ENCODE measurements around the gene CCL22. TPM values are rescaled to one million over a fixed set of nuclear protein-coding genes. Genes with fewer than 3 reads are reported as not detected.

Gene CCL22
- total RNA-seq, 1 experiment from 2014 or later = not detected

DNA sequence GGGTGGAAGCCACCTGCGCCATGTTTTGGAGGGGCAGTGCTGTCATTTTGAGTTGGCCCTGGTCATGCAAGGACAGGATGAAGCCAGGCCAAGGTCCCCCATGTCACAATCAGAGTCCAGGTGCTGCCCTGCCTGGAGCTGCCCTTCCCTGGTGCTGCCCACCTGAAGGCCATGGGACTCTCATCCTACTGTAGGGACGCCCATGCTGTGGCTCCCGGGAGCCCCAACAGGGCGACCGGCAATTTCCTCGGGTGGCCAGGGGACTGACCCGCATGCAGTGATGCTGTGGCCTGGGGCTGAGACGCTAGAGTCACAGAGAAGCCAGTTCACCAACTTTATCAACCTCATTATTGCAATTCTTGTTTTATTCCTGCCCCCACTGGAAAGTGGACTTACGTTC lies 54.0 kb downstream of the CCL22 start:
- Histone ChIP-seq H2AFZ (ENCODE audit: low read length) (no peak overlapping the region), H4K20me1 (ENCODE audit: control insufficient read depth, insufficient read depth, insufficient read length) (no peaks in the 10 kb centered on the region), H3K27ac (ENCODE audit: insufficient read length, low read depth, low read length) (no peak overlapping the region), H3T11ph (ENCODE audit: low read length) (no peak overlapping the region), H3K18ac (ENCODE audit: insufficient read length, low read depth, low read length) (no peak overlapping the region), H3K9me3 (ENCODE audit: control insufficient read depth, low read depth, low read length) (no peaks in the 10 kb centered on the region), H3K27me3 (ENCODE audit: insufficient read depth, low read length) (no peaks in the 10 kb centered on the region), H3K14ac (ENCODE audit: insufficient read depth, low read length) (no peak overlapping the region; the same call in 1 of the 2 replicates), H2BK120ac (ENCODE audit: low read depth, low read length, poor library complexity, severe bottlenecking) (no peak overlapping the region), H3K79me1 (ENCODE audit: insufficient read depth, low read depth, low read length, poor library complexity, severe bottlenecking) (no peaks in the 10 kb centered on the region), H2AK5ac (ENCODE audit: insufficient read length, low read length) (no peak overlapping the region), H3K56ac (ENCODE audit: insufficient read length, low read depth, low read length) (no peak overlapping the region), H3K79me2 (ENCODE audit: insufficient read depth, low read length) (no peaks in the 10 kb centered on the region), H3K23ac (ENCODE audit: insufficient read length, low read depth, low read length) (no peak overlapping the region), H4K8ac (replicated peaks; ENCODE audit: insufficient read length, low read depth, low read length) (no peak overlapping the region), H4K5ac (ENCODE audit: insufficient read length, low read depth, low read length) (no peak overlapping the region), H4K91ac (ENCODE audit: insufficient read length, low read depth, low read length) (no peak overlapping the region), H2BK5ac (ENCODE audit: insufficient read length, low read length) (no peak overlapping the region), H3K23me2 (ENCODE audit: insufficient read length, low read depth, low read length, poor library complexity, severe bottlenecking) (peaks cover 5% of the 10 kb centered on the region), H3K4ac (ENCODE audit: low read depth, low read length) (no peak overlapping the region), H3K4me2 (ENCODE audit: insufficient read depth, insufficient read length, low read length) (no peak overlapping the region), H2BK15ac (ENCODE audit: low read depth, low read length) (no peak overlapping the region), H3K4me1 (ENCODE audit: insufficient read depth, low read length) (no peaks in the 10 kb centered on the region), H2BK12ac (ENCODE audit: insufficient read length, low read depth, low read length) (no peak overlapping the region), H3K9ac (ENCODE audit: extremely low read depth, insufficient read length, low read length) (no peak overlapping the region), H2BK20ac (ENCODE audit: low read depth, low read length, poor library complexity, severe bottlenecking) (no peak overlapping the region)
- peaks cover 1% of the 10 kb centered on the region for H3K27me3 Mint-ChIP-seq (ENCODE audit: low read depth)
- peaks cover 5 to 15% of the 10 kb centered on the region in 2 experiments; a peak in 3 of 4 replicates for H3K4me1 Mint-ChIP-seq
- DNase-seq = no peak
- WGBS (ENCODE audit: extremely low coverage, insufficient read length, low lambda C conversion rate) = no CpG with 5 or more reads among the region's 9 CpGs
- no peaks in the 10 kb centered on the region; a peak in 1 of 5 replicates for H3K9me3 Mint-ChIP-seq
- no peak overlapping the region; a peak in 1 of 7 replicates for H3K27ac Mint-ChIP-seq
- no peak overlapping the region for H3K4me3 Mint-ChIP-seq
- no peaks in the 10 kb centered on the region for H3K36me3 Mint-ChIP-seq (ENCODE audit: insufficient read depth in 1 of 3, low read depth in 3 of 3)
- TF ChIP-seq, protein P1, sequence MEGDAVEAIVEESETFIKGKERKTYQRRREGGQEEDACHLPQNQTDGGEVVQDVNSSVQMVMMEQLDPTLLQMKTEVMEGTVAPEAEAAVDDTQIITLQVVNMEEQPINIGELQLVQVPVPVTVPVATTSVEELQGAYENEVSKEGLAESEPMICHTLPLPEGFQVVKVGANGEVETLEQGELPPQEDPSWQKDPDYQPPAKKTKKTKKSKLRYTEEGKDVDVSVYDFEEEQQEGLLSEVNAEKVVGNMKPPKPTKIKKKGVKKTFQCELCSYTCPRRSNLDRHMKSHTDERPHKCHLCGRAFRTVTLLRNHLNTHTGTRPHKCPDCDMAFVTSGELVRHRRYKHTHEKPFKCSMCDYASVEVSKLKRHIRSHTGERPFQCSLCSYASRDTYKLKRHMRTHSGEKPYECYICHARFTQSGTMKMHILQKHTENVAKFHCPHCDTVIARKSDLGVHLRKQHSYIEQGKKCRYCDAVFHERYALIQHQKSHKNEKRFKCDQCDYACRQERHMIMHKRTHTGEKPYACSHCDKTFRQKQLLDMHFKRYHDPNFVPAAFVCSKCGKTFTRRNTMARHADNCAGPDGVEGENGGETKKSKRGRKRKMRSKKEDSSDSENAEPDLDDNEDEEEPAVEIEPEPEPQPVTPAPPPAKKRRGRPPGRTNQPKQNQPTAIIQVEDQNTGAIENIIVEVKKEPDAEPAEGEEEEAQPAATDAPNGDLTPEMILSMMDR (conservative IDR thresholded peaks at IDR 0.05) = no peak

All from H9 (cell line).